Upper lobe of left lung (tissue), 6 donors: Measurements from ENCODE around the gene ARID1B. TPM values are rescaled to one million over a fixed set of nuclear protein-coding genes. Genes with fewer than 3 reads are reported as not detected.

Experiments
- ATAC-seq, 2 donors: fragments of 200-7000 bp; cut with Tn5 transposase; one replicate each; pipeline ENCODE4 v1.9.1; 2022; ENCODE audit warnings: mild to moderate bottlenecking in 2 of 2, moderate library complexity in 2 of 2; ENCODE audit not compliant: low FRiP score in 2 of 2
- DNase-seq, 2 donors: peaks; one replicate each; pipeline ENCODE4 v3.0.0-alpha.2; 2019 to 2020
- H3K27ac ChIP-seq, 4 donors: fragments of 200-600 bp; sonication (generic); one replicate each; pipeline ENCODE4 v1.5.1; 2016 to 2019
- H3K27me3 ChIP-seq, 4 donors: fragments of 200-600 bp; sonication (generic); one replicate each; pipeline ENCODE4 v1.5.1; 2017 to 2019
- H3K36me3 ChIP-seq, 4 donors: fragments of 200-600 bp; sonication (generic); one replicate each; pipeline ENCODE4 v1.5.1; 2016 to 2019
- H3K4me1 ChIP-seq, 4 donors: fragments of 200-600 bp; sonication (generic); one replicate each; pipeline ENCODE4 v1.5.1; 2018 to 2019
- H3K4me3 ChIP-seq, 4 donors: fragments of 200-600 bp; sonication (generic); one replicate each; pipeline ENCODE4 v1.5.1; 2017 to 2019; ENCODE audit warnings: mild to moderate bottlenecking in 2 of 4, moderate library complexity in 1 of 4
- H3K9me3 ChIP-seq, 4 donors: fragments of 200-600 bp; sonication (generic); one replicate each; pipeline ENCODE4 v1.5.1; 2018 to 2019
- EP300 ChIP-seq, 4 donors: sonication (generic); formaldehyde crosslinking; IDR thresholded peaks; one replicate each; pipeline ENCODE4 v1.5.1; 2017; ENCODE audit warnings: antibody characterized with exemption in 4 of 4, control low read depth in 2 of 4
- POLR2A ChIP-seq, 4 donors: fragments of 450-650 bp; IDR thresholded peaks; one replicate each; pipeline ENCODE4 v1.5.1; 2016 to 2017; ENCODE audit warnings: antibody characterized with exemption in 4 of 4, mild to moderate bottlenecking in 2 of 4
- POLR2AphosphoS5 ChIP-seq, 2 donors: sonication (generic); formaldehyde crosslinking; IDR thresholded peaks; one replicate each; pipeline ENCODE4 v1.5.1; 2017; ENCODE audit warnings: antibody characterized with exemption in 2 of 2
- WGBS, 2 donors: methylation state at CpG; one replicate each; pipeline ENCODE4 v1.1.5; 2017 to 2018; 5-methylcytosine and 5-hydroxymethylcytosine counted together
- total RNA-seq, 6 donors: library from RNA; depleted of rRNA in 4 of 6; stranded (reverse); fragments of >200 nt in 4 of 6; gene quantifications; one replicate each; pipeline versions ENCODE4 v1.1.0 to v1.2.1, GENCODE V29; 2016 to 2021
- TF ChIP-seq, protein P1 (sequence below), 6 experiments: fragments of 450-650 bp in 4 of 6; fragments of 200-600 bp in 2 of 6; sonication (generic) in 2 of 6; IDR thresholded peaks; one replicate each; pipeline ENCODE4 v1.5.1; 2016 to 2019; ENCODE audit warnings: antibody characterized with exemption in 6 of 6
- donor health status: DM: no; HTN: no; CAD: no; lungs with moderate emphysema.
- donor health status: DM: no; HTN: yes; CAD: no; lungs with severe emphysema.

ARID1B gene
- total RNA-seq, 6 donors from 2014 or later: 66.4 to 168 (median 109) TPM

DNA sequence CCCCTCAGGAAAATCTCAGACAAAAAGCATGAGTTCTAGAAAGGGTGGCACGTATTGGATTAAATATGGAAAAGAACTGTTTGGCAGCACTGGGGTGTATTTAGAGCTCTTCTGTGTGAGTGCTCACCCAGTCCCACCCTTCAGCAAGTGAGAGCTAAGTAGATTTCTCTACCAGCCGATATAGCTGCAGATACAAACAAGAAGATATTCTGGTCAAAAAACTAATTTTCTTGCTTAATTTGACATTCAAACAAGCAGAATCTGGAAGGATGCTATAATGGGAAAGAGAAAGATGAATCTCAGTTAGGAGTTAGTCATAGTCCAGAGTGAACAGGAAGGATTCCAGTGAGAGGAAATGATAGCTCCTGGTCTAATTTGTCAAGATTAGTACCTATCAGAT is 314.1 kb downstream of the ARID1B start:
- TF ChIP-seq, protein P1, sequence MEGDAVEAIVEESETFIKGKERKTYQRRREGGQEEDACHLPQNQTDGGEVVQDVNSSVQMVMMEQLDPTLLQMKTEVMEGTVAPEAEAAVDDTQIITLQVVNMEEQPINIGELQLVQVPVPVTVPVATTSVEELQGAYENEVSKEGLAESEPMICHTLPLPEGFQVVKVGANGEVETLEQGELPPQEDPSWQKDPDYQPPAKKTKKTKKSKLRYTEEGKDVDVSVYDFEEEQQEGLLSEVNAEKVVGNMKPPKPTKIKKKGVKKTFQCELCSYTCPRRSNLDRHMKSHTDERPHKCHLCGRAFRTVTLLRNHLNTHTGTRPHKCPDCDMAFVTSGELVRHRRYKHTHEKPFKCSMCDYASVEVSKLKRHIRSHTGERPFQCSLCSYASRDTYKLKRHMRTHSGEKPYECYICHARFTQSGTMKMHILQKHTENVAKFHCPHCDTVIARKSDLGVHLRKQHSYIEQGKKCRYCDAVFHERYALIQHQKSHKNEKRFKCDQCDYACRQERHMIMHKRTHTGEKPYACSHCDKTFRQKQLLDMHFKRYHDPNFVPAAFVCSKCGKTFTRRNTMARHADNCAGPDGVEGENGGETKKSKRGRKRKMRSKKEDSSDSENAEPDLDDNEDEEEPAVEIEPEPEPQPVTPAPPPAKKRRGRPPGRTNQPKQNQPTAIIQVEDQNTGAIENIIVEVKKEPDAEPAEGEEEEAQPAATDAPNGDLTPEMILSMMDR (IDR thresholded peaks at IDR 0.05): no peak
- TF ChIP-seq POLR2A (IDR thresholded peaks at IDR 0.05): no peak
- H3K36me3 ChIP-seq: peaks cover 0 to 6% (median 0%) of the 10 kb centered on the region in 4 donors
- H3K9me3 ChIP-seq: no peaks in the 10 kb centered on the region
- DNase-seq: no peak
- no peak overlapping the region for H3K27ac ChIP-seq
- peaks cover 10 to 41% (median 13%) of the 10 kb centered on the region in 4 donors for H3K4me1 ChIP-seq
- H3K4me3 ChIP-seq: no peak overlapping the region
- H3K27me3 ChIP-seq: no peaks in the 10 kb centered on the region
- no peak for ATAC-seq
- 84 to 92% methylated on average over 2 of the region's 2 CpGs for WGBS, 2 donors

DNA sequence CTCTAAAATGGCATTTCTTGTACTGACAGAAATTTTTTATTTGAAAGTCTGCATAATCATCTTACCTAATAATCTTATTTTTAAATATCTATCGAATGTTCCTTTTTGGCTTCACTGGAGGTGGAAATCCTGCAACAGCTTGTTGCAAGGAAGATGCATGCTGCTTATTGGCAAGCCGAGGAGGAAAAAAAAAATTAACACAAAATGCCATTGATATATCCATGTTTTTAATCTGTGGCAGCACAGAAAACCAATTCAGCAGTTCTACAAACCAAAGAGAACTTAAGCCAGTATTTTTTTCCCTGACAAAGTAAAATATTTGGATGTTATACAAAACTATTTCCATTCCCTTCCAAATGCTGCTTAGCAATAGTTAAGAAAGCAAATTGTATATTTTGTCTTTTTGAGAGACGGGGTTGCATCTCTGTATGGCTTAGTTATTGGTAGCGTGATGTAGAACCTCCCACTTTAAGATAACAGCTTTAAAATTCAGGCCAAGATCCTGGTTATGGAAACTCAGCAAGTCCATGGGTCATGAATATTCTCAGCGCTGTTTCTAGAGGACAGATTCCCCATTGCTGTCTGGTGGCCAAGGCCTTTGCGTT is 314.8 kb downstream of the ARID1B start:
- DNase-seq (no peak), ATAC-seq (no peak)
- no peak for TF ChIP-seq POLR2A (IDR thresholded peaks at IDR 0.05)
- TF ChIP-seq POLR2AphosphoS5 (IDR thresholded peaks at IDR 0.05): no peak
- TF ChIP-seq, protein P1 (IDR thresholded peaks at IDR 0.05): no peak
- no peak for TF ChIP-seq EP300 (IDR thresholded peaks at IDR 0.05)
- 82 to 84% methylated on average over 6 of the region's 6 CpGs for WGBS, 2 donors
- H3K4me3 ChIP-seq: no peak overlapping the region
- H3K9me3 ChIP-seq: no peaks in the 10 kb centered on the region
- no peaks in the 10 kb centered on the region for H3K36me3 ChIP-seq
- no peak overlapping the region for H3K27ac ChIP-seq
- no peaks in the 10 kb centered on the region for H3K27me3 ChIP-seq
- peaks cover 10 to 41% (median 13%) of the 10 kb centered on the region in 4 donors for H3K4me1 ChIP-seq

DNA sequence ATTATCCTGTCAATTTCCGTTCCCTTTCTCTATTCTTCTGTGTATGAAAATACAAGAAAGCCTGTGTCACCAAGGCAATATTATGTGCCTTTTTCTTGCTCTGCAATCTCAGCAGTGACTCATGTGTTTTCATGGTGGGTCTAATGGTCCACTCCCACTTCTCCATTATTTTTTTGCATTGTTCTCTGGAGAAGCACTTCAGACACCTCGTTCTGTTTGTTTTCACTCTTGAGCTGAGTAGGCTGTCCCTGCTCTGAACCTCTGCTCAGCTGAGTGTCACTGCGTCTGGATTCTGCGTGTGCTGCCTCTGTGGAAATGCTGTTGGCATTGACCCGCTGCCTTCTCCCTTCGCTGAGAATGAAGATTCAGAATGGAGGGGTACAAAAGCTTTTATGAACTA is 315.6 kb downstream of the ARID1B start:
- Histone ChIP-seq H3K27ac (no peak overlapping the region), H3K4me1 (peaks cover 6 to 49% (median 13%) of the 10 kb centered on the region in 4 donors), H3K9me3 (no peaks in the 10 kb centered on the region), H3K27me3 (no peaks in the 10 kb centered on the region), H3K4me3 (no peak overlapping the region), H3K36me3 (no peaks in the 10 kb centered on the region)
- ATAC-seq: peak; percentile 21 to 52
- TF ChIP-seq, protein P1 (IDR thresholded peaks at IDR 0.05): no peak
- no peak for TF ChIP-seq POLR2AphosphoS5 (IDR thresholded peaks at IDR 0.05)
- TF ChIP-seq EP300 (IDR thresholded peaks at IDR 0.05): peak in 1 of 4 donors; percentile 45
- no peak for TF ChIP-seq POLR2A (IDR thresholded peaks at IDR 0.05)
- WGBS, 2 donors: 59 to 68% methylated on average over 6 of the region's 6 CpGs
- peak in 1 of 2 donors; percentile 36 for DNase-seq

DNA sequence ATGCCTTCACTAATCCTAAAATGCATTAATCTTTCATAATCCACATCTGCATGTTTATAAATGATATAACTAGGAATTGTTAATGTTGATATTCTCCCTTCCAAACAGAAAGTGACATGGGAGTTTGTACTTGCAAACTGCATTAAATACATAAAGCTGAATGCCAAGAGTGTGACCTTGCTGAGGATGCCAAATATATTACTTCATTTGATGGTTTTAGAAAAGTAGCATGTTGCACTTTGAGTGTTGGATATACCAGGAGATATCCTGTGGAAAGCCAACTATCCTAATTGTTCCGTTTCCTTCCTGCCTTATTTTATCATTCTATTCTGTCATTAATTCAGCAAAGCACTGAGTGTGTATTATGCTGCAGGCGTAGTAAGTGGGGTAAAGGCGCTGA is 316.4 kb downstream of the ARID1B start:
- TF ChIP-seq POLR2AphosphoS5 (IDR thresholded peaks at IDR 0.05) (no peak), POLR2A (IDR thresholded peaks at IDR 0.05) (no peak), EP300 (IDR thresholded peaks at IDR 0.05) (no peak)
- TF ChIP-seq, protein P1 (IDR thresholded peaks at IDR 0.05): no peak
- no peak for DNase-seq
- peaks cover 0 to 47% (median 10%) of the 10 kb centered on the region in 4 donors for H3K4me1 ChIP-seq

DNA sequence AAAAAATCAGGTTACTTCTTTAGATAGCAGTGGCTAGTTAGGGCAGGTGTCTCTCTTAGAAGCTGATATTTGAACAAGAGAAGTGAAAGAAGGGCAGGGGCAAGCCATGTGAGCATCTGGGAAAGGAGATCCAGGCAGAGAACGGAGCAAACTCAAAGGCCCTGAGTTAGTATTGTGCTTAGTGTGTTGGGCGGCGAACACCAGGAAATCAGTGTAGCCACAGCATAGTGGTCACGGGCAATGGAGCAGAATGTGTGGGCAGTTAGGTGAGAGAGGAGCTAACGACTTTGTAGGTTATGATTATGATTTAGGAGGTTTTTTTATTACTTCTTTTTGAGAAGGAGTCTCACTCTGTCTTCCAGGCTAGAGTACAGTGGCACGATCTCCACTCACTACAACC is 316.9 kb downstream of the ARID1B start:
- Histone ChIP-seq H3K27ac (no peak overlapping the region), H3K27me3 (no peaks in the 10 kb centered on the region), H3K4me3 (no peak overlapping the region), H3K4me1 (peaks cover 0 to 47% (median 9%) of the 10 kb centered on the region in 4 donors), H3K36me3 (no peaks in the 10 kb centered on the region), H3K9me3 (no peaks in the 10 kb centered on the region)
- ATAC-seq (no peak), DNase-seq (no peak)
- 82 to 91% methylated on average over 6 of the region's 6 CpGs for WGBS, 2 donors
- TF ChIP-seq EP300 (IDR thresholded peaks at IDR 0.05): no peak
- no peak for TF ChIP-seq POLR2A (IDR thresholded peaks at IDR 0.05)
- TF ChIP-seq, protein P1 (IDR thresholded peaks at IDR 0.05): no peak
- TF ChIP-seq POLR2AphosphoS5 (IDR thresholded peaks at IDR 0.05): no peak

More for the DNA sequence above, 316.4 kb downstream of the ARID1B start:
- no peak overlapping the region for H3K4me3 ChIP-seq
- WGBS, 2 donors: 92 to 95% methylated on average over 3 of the region's 3 CpGs
- no peak for ATAC-seq
- H3K27me3 ChIP-seq: no peaks in the 10 kb centered on the region
- no peak overlapping the region for H3K27ac ChIP-seq
- no peaks in the 10 kb centered on the region for H3K36me3 ChIP-seq
- no peaks in the 10 kb centered on the region for H3K9me3 ChIP-seq
